NB4 (cell line): ENCODE measurements around the gene SCNN1A.

Experiments
- DNase-seq: peaks from one replicate; pipeline ENCODE4 v3.0.0; 2010; ENCODE audit warnings: low read depth
- H3K4me3 ChIP-seq: one replicate; pipeline ENCODE4 v1.5.1; 2011; ENCODE audit warnings: mild to moderate bottlenecking, low read depth, low read length, moderate library complexity
- CTCF ChIP-seq: IDR thresholded peaks from one replicate; pipeline ENCODE4 v1.5.1; 2012; ENCODE audit warnings: low read depth, low read length
- MAX ChIP-seq: IDR thresholded peaks from 2 replicates; pipeline ENCODE4 v1.6.1; 2011; ENCODE audit warnings: low read depth, low read length
- MYC ChIP-seq: IDR thresholded peaks from 2 replicates; pipeline ENCODE4 v1.6.1; 2011; ENCODE audit warnings: low read depth, low read length
- POLR2A ChIP-seq: IDR thresholded peaks from 2 replicates; pipeline ENCODE4 v1.6.1; 2011; ENCODE audit warnings: mild to moderate bottlenecking; ENCODE audit not compliant: insufficient read length; ENCODE audit errors: extremely low read depth

Gene SCNN1A

GRCh38 chr12:6390084-6390799 is 14.9 kb upstream of the SCNN1A start:
- no peak for DNase-seq
- TF ChIP-seq POLR2A: no peak
- TF ChIP-seq MYC: no peak
- no peak for TF ChIP-seq MAX
- no peak for TF ChIP-seq CTCF
- H3K4me3 ChIP-seq: no peak overlapping the region

- no peak overlapping the region for H3K4me3 ChIP-seq
- TF ChIP-seq CTCF (no peak), POLR2A (no peak), MAX (no peak), MYC (no peak)
- no peak for DNase-seq
Observed at GRCh38 chr12:6387541-6387940, 12.2 kb upstream of the SCNN1A start.

- H3K4me3 ChIP-seq: no peak overlapping the region
- no peak for TF ChIP-seq MAX
- no peak for TF ChIP-seq POLR2A
- TF ChIP-seq MYC: no peak
- TF ChIP-seq CTCF: no peak
- no peak for DNase-seq
Observed at GRCh38 chr12:6386491-6386890, 11.1 kb upstream of the SCNN1A start.

GRCh38 chr12:6386038-6386437 is 10.7 kb upstream of the SCNN1A start:
- TF ChIP-seq MAX (no peak), POLR2A (no peak), MYC (no peak), CTCF (no peak)
- no peak for DNase-seq
- no peak overlapping the region for H3K4me3 ChIP-seq

GRCh38 chr12:6384499-6385436 is 9.4 kb upstream of the SCNN1A start:
- H3K4me3 ChIP-seq: peak overlapping the region; percentile 80
- TF ChIP-seq CTCF (no peak), MAX (no peak), MYC (no peak), POLR2A (no peak)
- no peak for DNase-seq
